ENCODE results near the gene TMCC3.

DNA sequence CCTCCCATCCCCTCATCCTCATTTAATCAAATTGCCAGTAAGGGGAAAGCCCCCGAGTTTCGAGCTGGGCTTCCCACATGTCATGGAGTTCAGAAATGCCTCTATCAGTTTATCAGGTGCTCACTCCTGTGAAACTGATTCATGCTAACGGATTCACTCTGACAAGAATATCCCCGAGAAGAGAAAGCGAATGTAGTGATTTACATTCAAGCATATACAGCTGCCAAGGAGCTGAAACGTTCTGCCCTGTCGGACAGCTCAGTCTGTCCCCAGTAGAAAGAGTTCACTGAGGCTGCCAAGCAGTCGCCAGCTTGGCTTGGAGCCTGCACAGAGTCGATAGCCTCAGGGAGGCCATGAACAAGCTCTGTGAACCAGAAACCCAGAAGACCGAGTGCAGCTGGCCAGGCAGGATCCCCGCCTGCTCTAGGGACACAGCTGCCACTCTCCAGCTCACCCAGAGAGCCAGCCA, 88.4 kb downstream of the TMCC3 start:
- TF ChIP-seq CTCF (conservative IDR thresholded peaks at IDR 0.05 in 1 of 2, IDR thresholded peaks at IDR 0.05 in 1 of 2; ENCODE audit: extremely low read depth in 1 of 2, insufficient read depth in 1 of 2, low read depth in 1 of 2, low read length in 2 of 2): no peak
- TF ChIP-seq EZH2 (IDR thresholded peaks at IDR 0.05; ENCODE audit: borderline replicate concordance, low read length): no peak

All from mammary epithelial cell (primary cell).